Loucy (cell line): ENCODE measurements around the gene GEMIN4.

ENCODE experiments used
- H2AFZ ChIP-seq: fragments of 200-600 bp; sonication (generic); 2 replicates; pipeline ENCODE4 v1.6.0; 2016; ENCODE audit warnings: antibody characterized with exemption, mild to moderate bottlenecking, low read length, moderate library complexity
- H3F3A ChIP-seq: fragments of 200-600 bp; 2 replicates; pipeline ENCODE4 v1.6.0; 2016; ENCODE audit warnings: antibody characterized with exemption, low read depth, mild to moderate bottlenecking
- H3K27me3 ChIP-seq: fragments of 200-600 bp; sonication (generic); 2 replicates; pipeline ENCODE4 v1.6.1; 2014; ENCODE audit warnings: low read length, mild to moderate bottlenecking; ENCODE audit not compliant: insufficient read depth, poor library complexity, severe bottlenecking
- H3K36me3 ChIP-seq: fragments of 200-600 bp; sonication (generic); 2 replicates; pipeline ENCODE4 v1.6.1; 2016; ENCODE audit warnings: low read length; ENCODE audit not compliant: insufficient read depth
- H3K4me1 ChIP-seq: fragments of 200-600 bp; sonication (generic); 2 replicates; pipeline ENCODE4 v1.5.1; 2014; ENCODE audit warnings: low read length, mild to moderate bottlenecking; ENCODE audit not compliant: insufficient read depth, poor library complexity, severe bottlenecking
- H3K4me2 ChIP-seq: fragments of 200-600 bp; sonication (generic); 2 replicates; pipeline ENCODE4 v1.6.0; 2014; ENCODE audit warnings: antibody characterized with exemption, low read length, low read depth, mild to moderate bottlenecking; ENCODE audit not compliant: poor library complexity, severe bottlenecking
- H3K4me3 ChIP-seq: fragments of 200-600 bp; sonication (generic); 2 replicates; pipeline ENCODE4 v1.5.1; 2014; ENCODE audit warnings: low read length, mild to moderate bottlenecking, mixed read lengths; ENCODE audit not compliant: poor library complexity, severe bottlenecking
- H3K79me2 ChIP-seq: fragments of 200-600 bp; sonication (generic); 2 replicates; pipeline ENCODE4 v1.6.1; 2014; ENCODE audit warnings: low read length; ENCODE audit not compliant: insufficient read depth
- H3K9ac ChIP-seq: fragments of 200-600 bp; sonication (generic); 2 replicates; pipeline ENCODE4 v1.6.0; 2014; ENCODE audit warnings: mild to moderate bottlenecking, low read depth, low read length, moderate library complexity; ENCODE audit not compliant: poor library complexity, severe bottlenecking
- H3K9me2 ChIP-seq: fragments of 200-600 bp; sonication (generic); replicated peaks from 2 replicates; pipeline ENCODE4 v1.6.1; 2016; ENCODE audit warnings: low read depth, low read length, mixed read lengths
- H3K9me3 ChIP-seq: fragments of 200-600 bp; sonication (generic); 2 replicates; pipeline ENCODE4 v1.6.1; 2014; ENCODE audit warnings: mild to moderate bottlenecking, antibody characterized with exemption, low read length, low read depth; ENCODE audit not compliant: insufficient read depth
- H4K20me1 ChIP-seq: fragments of 200-600 bp; sonication (generic); 2 replicates; pipeline ENCODE4 v1.6.0; 2014; ENCODE audit warnings: antibody characterized with exemption, low read length, mild to moderate bottlenecking; ENCODE audit not compliant: insufficient read depth, poor library complexity, severe bottlenecking
- CTCF ChIP-seq: fragments of 200-600 bp; sonication (generic); conservative IDR thresholded peaks from 2 replicates; pipeline ENCODE4 v1.5.1; 2014; ENCODE audit warnings: mild to moderate bottlenecking, antibody characterized with exemption, low read length
- EZH2phosphoT487 ChIP-seq: fragments of 200-600 bp; IDR thresholded peaks from 2 replicates; pipeline ENCODE4 v1.6.1; 2018; ENCODE audit warnings: antibody characterized with exemption, mild to moderate bottlenecking, moderate library complexity, borderline replicate concordance

GEMIN4 gene

DNA sequence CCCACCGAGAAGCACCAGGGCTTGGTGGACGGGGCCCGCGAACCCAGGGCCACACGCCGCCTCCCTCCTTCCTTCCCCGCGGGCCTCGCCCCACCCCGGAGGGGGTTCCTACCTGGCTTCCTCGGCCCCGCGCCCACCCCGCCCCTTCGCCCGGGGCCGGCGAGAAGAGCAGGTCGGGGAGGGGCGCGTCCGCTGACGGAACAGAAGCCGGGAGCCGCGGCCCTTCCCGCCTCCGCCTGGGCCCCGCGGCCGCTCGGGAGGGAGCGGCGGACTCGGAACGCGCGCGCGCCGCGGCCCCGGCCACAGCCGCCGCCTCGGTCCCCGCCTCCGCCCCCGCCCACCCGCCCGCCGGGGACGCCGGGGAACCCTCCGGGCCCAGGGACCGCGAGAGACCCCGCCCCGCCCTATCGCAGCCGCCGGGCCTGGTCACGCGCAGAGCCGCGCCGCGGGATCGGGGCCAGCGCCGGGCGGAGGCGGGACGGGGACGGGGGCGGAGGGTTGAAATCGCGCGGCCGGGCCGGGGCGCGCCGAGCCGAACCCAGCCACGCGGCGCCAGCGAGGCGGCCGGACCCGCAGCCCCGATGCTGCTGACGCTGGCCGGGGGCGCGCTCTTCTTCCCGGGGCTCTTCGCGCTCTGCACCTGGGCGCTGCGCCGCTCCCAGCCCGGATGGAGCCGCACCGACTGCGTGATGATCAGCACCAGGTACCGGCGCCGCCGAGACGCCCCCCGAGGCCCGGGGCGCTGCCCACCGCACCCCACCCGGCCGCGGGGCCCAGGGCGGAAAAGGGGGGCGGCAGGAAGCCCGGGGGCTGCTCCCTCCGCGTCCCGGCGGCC, 19.8 kb downstream of the GEMIN4 start, which contains the start of gene TLCD3A:
TLCD3A (plus strand) TSS at position 530 of the 835 bp plus-strand sequence; CDS start at position 582, 52 bp downstream.
- peak within 1 kb of the TSS; percentile 87 for H2AFZ ChIP-seq
- no peak for TF ChIP-seq CTCF
- TF ChIP-seq EZH2phosphoT487: no peak
- no peaks in the 10 kb centered on the region for H3K9me2 ChIP-seq
- no peaks in the 10 kb centered on the region for H3K27me3 ChIP-seq
- peaks cover 47% of the 10 kb centered on the region for H3K4me1 ChIP-seq
- H3K9me3 ChIP-seq: no peaks in the 10 kb centered on the region
- H3K36me3 ChIP-seq: no peaks in the 10 kb centered on the region
- peak within 1 kb of the TSS; percentile 88 for H3K4me3 ChIP-seq
- H3K4me2 ChIP-seq: peak within 1 kb of the TSS; percentile 92
- H3K79me2 ChIP-seq: peaks cover 45% of the 10 kb centered on the region
- peaks cover 3% of the 10 kb centered on the region for H4K20me1 ChIP-seq
- peak within 1 kb of the TSS; percentile 79 for H3K9ac ChIP-seq
- H3F3A ChIP-seq: no peaks in the 10 kb centered on the region

DNA sequence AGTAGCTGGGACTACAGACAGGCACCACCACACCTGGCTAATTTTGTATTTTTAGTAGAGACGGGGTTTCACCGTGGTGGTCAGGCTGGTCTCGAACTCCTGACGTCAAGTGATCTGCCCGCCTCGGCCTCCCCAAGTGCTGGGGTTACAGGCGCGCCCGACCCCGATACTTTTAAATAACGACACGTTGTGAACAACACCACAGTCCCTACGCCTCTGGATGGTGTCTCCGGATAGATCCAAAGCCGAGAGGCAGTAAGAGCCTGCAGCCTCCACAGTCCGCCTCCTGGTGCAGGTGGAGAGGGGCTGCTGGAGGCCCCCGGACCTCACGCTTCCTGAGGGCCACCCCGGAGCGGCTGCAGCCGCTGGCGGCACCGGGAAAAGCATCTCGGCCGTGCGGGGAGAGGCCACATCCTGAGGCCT, 20.4 kb downstream of the GEMIN4 start:
- Histone ChIP-seq H3K36me3 (no peaks in the 10 kb centered on the region), H3K4me3 (peak overlapping the region; percentile 75), H3K4me1 (peaks cover 45% of the 10 kb centered on the region), H3K79me2 (peaks cover 38% of the 10 kb centered on the region), H4K20me1 (peaks cover 3% of the 10 kb centered on the region), H3F3A (no peaks in the 10 kb centered on the region), H3K4me2 (peak overlapping the region; percentile 73), H2AFZ (peak overlapping the region; percentile 87), H3K27me3 (no peaks in the 10 kb centered on the region), H3K9me3 (no peaks in the 10 kb centered on the region), H3K9me2 (no peaks in the 10 kb centered on the region), H3K9ac (peak overlapping the region; percentile 79)
- no peak for TF ChIP-seq EZH2phosphoT487
- no peak for TF ChIP-seq CTCF

- no peaks in the 10 kb centered on the region for H4K20me1 ChIP-seq
- no peaks in the 10 kb centered on the region for H3F3A ChIP-seq
- no peak overlapping the region for H3K9ac ChIP-seq
- H2AFZ ChIP-seq: no peak overlapping the region
- no peaks in the 10 kb centered on the region for H3K27me3 ChIP-seq
- no peaks in the 10 kb centered on the region for H3K36me3 ChIP-seq
- peaks cover 22% of the 10 kb centered on the region for H3K4me1 ChIP-seq
- H3K79me2 ChIP-seq: peaks cover 11% of the 10 kb centered on the region
- H3K9me2 ChIP-seq: no peaks in the 10 kb centered on the region
- no peak overlapping the region for H3K4me3 ChIP-seq
- H3K4me2 ChIP-seq: no peak overlapping the region
- TF ChIP-seq CTCF (no peak), EZH2phosphoT487 (no peak)
- H3K9me3 ChIP-seq: peaks cover 3% of the 10 kb centered on the region; the same call in 1 of the 2 replicates
These were observed 23.2 kb downstream of the GEMIN4 start for GRCh38 chr17:728911-729310.
